Caco-2 (cell line): ENCODE results near the gene B3GNT9. TPM values are rescaled to one million over a fixed set of nuclear protein-coding genes. Genes with fewer than 3 reads are reported as not detected.

ENCODE experiments used
- BruUV-seq: library from RNA; stranded (reverse); fragments of 400-500 nt; replicated peaks from 2 replicates; lab custom pipeline; 2021; lab: Mats Ljungman, UMichigan
- CTCF ChIA-PET: fragments of 300-600 bp; sonication (Branson Sonifier 250); formaldehyde crosslinking; loops from one replicate; lab custom pipeline; 2022; ENCODE audit warnings: antibody characterized with exemption; lab: Charles Lee
- POLR2A ChIA-PET: fragments of 300-600 bp; sonication (Branson Sonifier 250); formaldehyde crosslinking; loops from one replicate; lab custom pipeline; 2022; ENCODE audit warnings: antibody characterized with exemption; lab: Charles Lee
- DNase-seq, 2 experiments: peaks; one replicate each; pipeline versions ENCODE4 v3.0.0 to v3.0.0-alpha.2; 2020 to 2022
- H3K27me3 ChIP-seq: replicated peaks from 2 replicates; pipeline ENCODE4 v1.6.0; 2011; ENCODE audit warnings: low read length; ENCODE audit not compliant: control insufficient read depth, insufficient read depth
- H3K36me3 ChIP-seq: 2 replicates; pipeline ENCODE4 v1.5.1; 2011; ENCODE audit warnings: low read length; ENCODE audit not compliant: control insufficient read depth, insufficient read depth
- H3K4me1 ChIP-seq: fragments of 250-450 bp; sonication (Bioruptor Pico); 2 replicates; pipeline ENCODE4 v1.5.1; 2020; ENCODE audit warnings: mild to moderate bottlenecking
- H3K4me3 ChIP-seq: 2 replicates; pipeline ENCODE4 v1.5.1; 2011; ENCODE audit warnings: low read depth, mild to moderate bottlenecking, control low read depth, low read length
- H3K9me3 ChIP-seq: fragments of 250-450 bp; sonication (Bioruptor Pico); 2 replicates; pipeline ENCODE4 v1.5.1; 2020; ENCODE audit warnings: mild to moderate bottlenecking, moderate library complexity
- H3K27ac Mint-ChIP-seq: one replicate; pipeline ENCODE4 v1.8.0; 2022; ENCODE audit warnings: mixed read lengths; ENCODE audit not compliant: unreplicated experiment
- H3K27me3 Mint-ChIP-seq: one replicate; pipeline ENCODE4 v1.8.0; 2022; ENCODE audit warnings: mixed read lengths; ENCODE audit not compliant: insufficient read depth, unreplicated experiment
- H3K36me3 Mint-ChIP-seq: one replicate; pipeline ENCODE4 v1.8.0; 2022; ENCODE audit warnings: mild to moderate bottlenecking, mixed read lengths; ENCODE audit not compliant: insufficient read depth, unreplicated experiment
- H3K4me1 Mint-ChIP-seq: one replicate; pipeline ENCODE4 v1.8.0; 2022; ENCODE audit warnings: low read depth, mixed read lengths; ENCODE audit not compliant: unreplicated experiment
- H3K4me3 Mint-ChIP-seq: one replicate; pipeline ENCODE4 v1.8.0; 2022; ENCODE audit warnings: mild to moderate bottlenecking, moderate library complexity, mixed read lengths; ENCODE audit not compliant: unreplicated experiment
- H3K9me3 Mint-ChIP-seq: one replicate; pipeline ENCODE4 v1.8.0; 2022; ENCODE audit warnings: mixed read lengths; ENCODE audit not compliant: unreplicated experiment
- CTCF ChIP-seq, 2 experiments: fragments of 200-600 bp in 1 of 2; IDR thresholded peaks; 1 replicate in 1 of 2; 2 replicates in 1 of 2; pipeline versions ENCODE4 v1.5.1 to v1.8.0; 2011 to 2022; ENCODE audit warnings: antibody characterized with exemption in 1 of 2, control low read depth in 1 of 2, inconsistent platforms in 1 of 2, low read depth in 1 of 2, low read length in 1 of 2, mild to moderate bottlenecking in 1 of 2, moderate library complexity in 1 of 2; ENCODE audit not compliant: insufficient read depth in 1 of 2, severe bottlenecking in 1 of 2, unreplicated experiment in 1 of 2
- intact Hi-C: fragments of 100-400 bp; cut with micrococcal nuclease; formaldehyde crosslinking; loops from one replicate; pipeline ENCODE4 v1.10.0; 2022; ENCODE audit not compliant: unreplicated experiment
- total RNA-seq: library from RNA; stranded (reverse); gene quantifications from 2 replicates; pipeline ENCODE4 v1.2.3, GENCODE V29; 2022

B3GNT9 gene
- total RNA-seq, 1 experiment from 2014 or later = 11.6 TPM

GRCh38 chr16:67158637-67159600 lies 8.1 kb upstream of the B3GNT9 start:
- intact Hi-C loops = loop anchor here (2.0 kb wide), 1 partner anchor 212 kb away; no protein-coding TSS in a partner anchor
- CTCF ChIA-PET = interaction anchor here (0.6 to 3.6 kb wide), 8 partner anchors 8 to 407 kb away, joined by 3 to 43 read pairs (median 6); partner anchors contain the start of genes B3GNT9 and NOL3
- POLR2A ChIA-PET = interaction anchor here (0.6 to 2.3 kb wide), 4 partner anchors 12 to 213 kb away, joined by 3 to 13 read pairs (median 3); partner anchors contain the start of gene NOL3
- no peaks in the 10 kb centered on the region for H3K9me3 ChIP-seq
- peak overlapping the region; percentile 94 for H3K4me3 ChIP-seq
- no peaks in the 10 kb centered on the region for H3K27me3 Mint-ChIP-seq
- H3K4me1 Mint-ChIP-seq = peaks cover 6% of the 10 kb centered on the region
- H3K36me3 ChIP-seq = no peaks in the 10 kb centered on the region
- no peaks in the 10 kb centered on the region for H3K27me3 ChIP-seq
- peak overlapping the region; percentile 31 for H3K27ac Mint-ChIP-seq
- H3K36me3 Mint-ChIP-seq = peaks cover 13% of the 10 kb centered on the region
- no peak for TF ChIP-seq CTCF (IDR thresholded peaks at IDR 0.05; ENCODE audit: insufficient read depth in 1 of 2, low read depth in 1 of 2, low read length in 1 of 2, severe bottlenecking in 1 of 2, unreplicated experiment in 1 of 2)
- peaks cover 4% of the 10 kb centered on the region; the same call in 1 of the 2 replicates for H3K4me1 ChIP-seq
- TSS peak; percentile 29 for BruUV-seq
- H3K9me3 Mint-ChIP-seq = no peaks in the 10 kb centered on the region
- peak overlapping the region; percentile 86 for H3K4me3 Mint-ChIP-seq
- peak; percentile 62 to 63 for DNase-seq

- H3K4me3 ChIP-seq = no peak overlapping the region
- intact Hi-C loops = loop anchor here (2.0 kb wide), 1 partner anchor 211 kb away; no protein-coding TSS in a partner anchor
- no peaks in the 10 kb centered on the region for H3K9me3 ChIP-seq
- no TSS peak for BruUV-seq
- peaks cover 6% of the 10 kb centered on the region for H3K4me1 Mint-ChIP-seq
- no peak for TF ChIP-seq CTCF (IDR thresholded peaks at IDR 0.05; ENCODE audit: insufficient read depth in 1 of 2, low read depth in 1 of 2, low read length in 1 of 2, severe bottlenecking in 1 of 2, unreplicated experiment in 1 of 2)
- no peak for DNase-seq
- POLR2A ChIA-PET = interaction anchor here (0.6 to 0.7 kb wide), 2 partner anchors 117 to 146 kb away, joined by 3 to 5 read pairs; no protein-coding TSS in a partner anchor
- peak overlapping the region; percentile 31 for H3K27ac Mint-ChIP-seq
- H3K36me3 ChIP-seq = no peaks in the 10 kb centered on the region
- CTCF ChIA-PET = interaction anchor here (1.0 to 3.6 kb wide), 3 partner anchors 12 to 140 kb away, joined by 3 to 43 read pairs (median 11); partner anchors contain the start of gene NOL3
- H3K36me3 Mint-ChIP-seq = peaks cover 13% of the 10 kb centered on the region
- peak overlapping the region; percentile 86 for H3K4me3 Mint-ChIP-seq
- H3K27me3 Mint-ChIP-seq = no peaks in the 10 kb centered on the region
- H3K27me3 ChIP-seq = no peaks in the 10 kb centered on the region
- no peaks in the 10 kb centered on the region for H3K9me3 Mint-ChIP-seq
- H3K4me1 ChIP-seq = peaks cover 4% of the 10 kb centered on the region; the same call in 1 of the 2 replicates
Measured at GRCh38 chr16:67157892-67158635, 7.3 kb upstream of the B3GNT9 start.
